Fibroblast of lung (primary cell): ENCODE results near the gene ACACB.

ENCODE experiments used
- EZH2 ChIP-seq: IDR thresholded peaks from 2 replicates; pipeline ENCODE4 v1.5.1; 2012; ENCODE audit warnings: low read length, control low read depth, mild to moderate bottlenecking; ENCODE audit errors: missing control alignments
- TF ChIP-seq, protein P1 (sequence below), 2 donors: IDR thresholded peaks in 1 of 2; conservative IDR thresholded peaks in 1 of 2; 1 replicate in 1 of 2; 2 replicates in 1 of 2; pipeline ENCODE4 v1.5.1; 2011 to 2012; ENCODE audit warnings: low read length in 2 of 2, control low read depth in 1 of 2, inconsistent platforms in 1 of 2, low read depth in 1 of 2, mild to moderate bottlenecking in 1 of 2

DNA sequence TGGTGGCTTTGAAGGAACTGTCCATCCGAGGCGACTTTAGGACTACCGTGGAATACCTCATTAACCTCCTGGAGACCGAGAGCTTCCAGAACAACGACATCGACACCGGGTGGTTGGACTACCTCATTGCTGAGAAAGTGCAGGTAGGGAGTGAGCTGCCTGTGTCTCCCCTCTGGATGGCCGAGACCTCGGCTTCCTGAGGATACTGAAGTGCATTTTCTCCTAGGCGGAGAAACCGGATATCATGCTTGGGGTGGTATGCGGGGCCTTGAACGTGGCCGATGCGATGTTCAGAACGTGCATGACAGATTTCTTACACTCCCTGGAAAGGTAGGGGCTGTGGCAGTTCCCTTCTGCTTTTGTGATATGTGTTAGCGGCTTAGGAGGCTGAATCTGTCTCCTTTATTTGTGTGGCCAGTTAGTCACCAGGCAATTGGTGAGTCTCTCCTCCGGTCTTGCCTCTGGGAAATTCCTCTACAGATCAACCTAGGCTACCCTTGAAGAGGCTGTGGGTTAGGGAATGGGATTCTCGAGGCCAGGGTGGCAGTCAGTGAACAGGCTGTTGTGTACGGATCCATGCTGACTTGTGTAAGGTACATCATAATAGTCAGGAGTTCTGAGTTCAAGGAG is 75.3 kb downstream of the ACACB start:
- TF ChIP-seq, protein P1, sequence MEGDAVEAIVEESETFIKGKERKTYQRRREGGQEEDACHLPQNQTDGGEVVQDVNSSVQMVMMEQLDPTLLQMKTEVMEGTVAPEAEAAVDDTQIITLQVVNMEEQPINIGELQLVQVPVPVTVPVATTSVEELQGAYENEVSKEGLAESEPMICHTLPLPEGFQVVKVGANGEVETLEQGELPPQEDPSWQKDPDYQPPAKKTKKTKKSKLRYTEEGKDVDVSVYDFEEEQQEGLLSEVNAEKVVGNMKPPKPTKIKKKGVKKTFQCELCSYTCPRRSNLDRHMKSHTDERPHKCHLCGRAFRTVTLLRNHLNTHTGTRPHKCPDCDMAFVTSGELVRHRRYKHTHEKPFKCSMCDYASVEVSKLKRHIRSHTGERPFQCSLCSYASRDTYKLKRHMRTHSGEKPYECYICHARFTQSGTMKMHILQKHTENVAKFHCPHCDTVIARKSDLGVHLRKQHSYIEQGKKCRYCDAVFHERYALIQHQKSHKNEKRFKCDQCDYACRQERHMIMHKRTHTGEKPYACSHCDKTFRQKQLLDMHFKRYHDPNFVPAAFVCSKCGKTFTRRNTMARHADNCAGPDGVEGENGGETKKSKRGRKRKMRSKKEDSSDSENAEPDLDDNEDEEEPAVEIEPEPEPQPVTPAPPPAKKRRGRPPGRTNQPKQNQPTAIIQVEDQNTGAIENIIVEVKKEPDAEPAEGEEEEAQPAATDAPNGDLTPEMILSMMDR (conservative IDR thresholded peaks at IDR 0.05 in 1 of 2, IDR thresholded peaks at IDR 0.05 in 1 of 2; ENCODE audit: low read depth in 1 of 2, low read length in 2 of 2): no peak
- TF ChIP-seq EZH2: no peak
